Colonic mucosa (tissue), 4 donors: ENCODE measurements around the gene ELMOD1. TPM values are rescaled to one million over a fixed set of nuclear protein-coding genes. Genes with fewer than 3 reads are reported as not detected.

Source experiments
- DNase-seq: peaks from one replicate; pipeline ENCODE4 v3.0.0-alpha.2; 2020
- H3K27ac ChIP-seq: fragments of 200-600 bp; one replicate; pipeline ENCODE4 v1.8.0; 2021
- H3K27me3 ChIP-seq: fragments of 200-600 bp; one replicate; pipeline ENCODE4 v1.8.0; 2021
- H3K36me3 ChIP-seq: fragments of 200-600 bp; one replicate; pipeline ENCODE4 v1.8.0; 2021
- H3K4me1 ChIP-seq: fragments of 200-600 bp; one replicate; pipeline ENCODE4 v1.8.0; 2021; ENCODE audit warnings: mild to moderate bottlenecking
- H3K4me3 ChIP-seq: fragments of 200-600 bp; one replicate; pipeline ENCODE4 v1.8.0; 2021
- H3K9ac ChIP-seq, 2 donors: one replicate each; pipeline ENCODE4 v1.7.0; 2013; ENCODE audit warnings: control low read depth in 2 of 2, low read depth in 2 of 2, low read length in 2 of 2
- H3K9me3 ChIP-seq: fragments of 200-600 bp; one replicate; pipeline ENCODE4 v1.8.0; 2021
- intact Hi-C: fragments of 100-400 bp; cut with DNase I; formaldehyde crosslinking; loops from one replicate; pipeline ENCODE4 v1.14.1; 2022
- total RNA-seq, 2 donors: library from RNA; stranded (reverse); fragmentation: NEBNext Ultra II Directional in 1 of 2; extraction: Animal tissue kit (Norgen Biotek cat#: 25700) in 1 of 2; gene quantifications; one replicate each; pipeline ENCODE4 v1.2.1, GENCODE V29; 2021
- TF ChIP-seq, protein P1 (sequence below): fragments of 200-600 bp; IDR thresholded peaks from one replicate; pipeline ENCODE4 v1.8.0; 2022; ENCODE audit warnings: antibody characterized with exemption, mild to moderate bottlenecking
- donor health status: healthy.
- donor health status: DM: no; HTN: no; CAD: no.
- donor health status: DM: no; HTN: no; CAD: no.

ELMOD1 gene
- total RNA-seq, 2 donors from 2014 or later, result 0.11 TPM; not detected in 1

DNA sequence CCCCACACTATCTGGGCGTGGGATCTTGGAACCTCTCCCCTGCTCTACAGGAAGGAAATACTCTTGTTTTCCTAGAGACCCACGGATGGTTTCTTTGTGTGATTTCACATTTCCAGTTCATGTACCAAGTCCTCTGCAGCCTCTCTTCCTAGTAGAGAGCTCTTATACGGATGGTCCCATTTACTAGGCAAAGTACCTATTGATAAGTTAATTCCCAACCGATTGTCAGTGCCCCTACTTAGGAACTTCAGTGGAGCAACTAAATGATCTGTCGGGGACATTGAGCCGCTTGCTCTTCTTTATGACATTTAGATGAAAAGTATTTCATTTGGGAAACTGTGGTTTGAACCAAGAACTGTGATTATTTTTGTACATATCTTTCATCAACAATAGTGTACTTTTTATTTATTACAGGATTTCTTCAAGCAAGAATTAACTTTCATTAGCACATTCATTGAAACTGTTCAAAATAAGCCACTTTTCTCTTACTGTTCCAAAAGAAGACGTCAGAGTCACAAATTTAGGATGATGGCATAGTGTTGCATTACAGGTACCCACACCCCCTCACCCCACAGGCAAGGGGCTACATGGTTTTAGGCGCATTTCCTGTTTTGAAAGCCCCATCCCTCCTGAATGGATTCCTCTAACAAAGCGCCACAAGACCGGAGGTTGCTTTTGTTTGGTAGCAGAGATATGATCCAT is 34.2 kb downstream of the ELMOD1 start:
- no peaks in the 10 kb centered on the region for H3K36me3 ChIP-seq
- no peak for DNase-seq
- TF ChIP-seq, protein P1, sequence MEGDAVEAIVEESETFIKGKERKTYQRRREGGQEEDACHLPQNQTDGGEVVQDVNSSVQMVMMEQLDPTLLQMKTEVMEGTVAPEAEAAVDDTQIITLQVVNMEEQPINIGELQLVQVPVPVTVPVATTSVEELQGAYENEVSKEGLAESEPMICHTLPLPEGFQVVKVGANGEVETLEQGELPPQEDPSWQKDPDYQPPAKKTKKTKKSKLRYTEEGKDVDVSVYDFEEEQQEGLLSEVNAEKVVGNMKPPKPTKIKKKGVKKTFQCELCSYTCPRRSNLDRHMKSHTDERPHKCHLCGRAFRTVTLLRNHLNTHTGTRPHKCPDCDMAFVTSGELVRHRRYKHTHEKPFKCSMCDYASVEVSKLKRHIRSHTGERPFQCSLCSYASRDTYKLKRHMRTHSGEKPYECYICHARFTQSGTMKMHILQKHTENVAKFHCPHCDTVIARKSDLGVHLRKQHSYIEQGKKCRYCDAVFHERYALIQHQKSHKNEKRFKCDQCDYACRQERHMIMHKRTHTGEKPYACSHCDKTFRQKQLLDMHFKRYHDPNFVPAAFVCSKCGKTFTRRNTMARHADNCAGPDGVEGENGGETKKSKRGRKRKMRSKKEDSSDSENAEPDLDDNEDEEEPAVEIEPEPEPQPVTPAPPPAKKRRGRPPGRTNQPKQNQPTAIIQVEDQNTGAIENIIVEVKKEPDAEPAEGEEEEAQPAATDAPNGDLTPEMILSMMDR, result no peak
- no peaks in the 10 kb centered on the region for H3K4me1 ChIP-seq
- no peaks in the 10 kb centered on the region for H3K9me3 ChIP-seq
- H3K9ac ChIP-seq, result no peak overlapping the region
- H3K27ac ChIP-seq, result no peak overlapping the region
- intact Hi-C loops, result no loop called here
- no peak overlapping the region for H3K4me3 ChIP-seq
- H3K27me3 ChIP-seq, result no peaks in the 10 kb centered on the region

DNA sequence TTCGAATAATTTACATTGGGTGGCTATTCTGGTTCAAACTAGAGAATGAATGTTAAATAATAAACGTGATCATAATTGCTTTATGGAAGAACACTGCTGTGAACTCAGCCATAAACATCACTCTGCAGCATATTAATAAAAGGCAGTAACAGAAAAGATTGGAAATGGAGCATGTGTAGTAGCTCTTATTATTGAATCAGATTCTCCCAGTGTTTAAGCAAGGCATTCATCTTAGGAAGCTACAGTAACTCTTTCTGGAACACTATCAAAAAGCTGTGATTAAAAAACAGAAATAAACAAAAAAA is 34.7 kb downstream of the ELMOD1 start:
- H3K4me3 ChIP-seq, result no peak overlapping the region
- H3K36me3 ChIP-seq, result no peaks in the 10 kb centered on the region
- no peak for DNase-seq
- H3K4me1 ChIP-seq, result no peaks in the 10 kb centered on the region
- intact Hi-C loops, result no loop called here
- H3K27me3 ChIP-seq, result no peaks in the 10 kb centered on the region
- no peak overlapping the region for H3K9ac ChIP-seq
- TF ChIP-seq, protein P1, result no peak
- no peaks in the 10 kb centered on the region for H3K9me3 ChIP-seq
- H3K27ac ChIP-seq, result no peak overlapping the region

DNA sequence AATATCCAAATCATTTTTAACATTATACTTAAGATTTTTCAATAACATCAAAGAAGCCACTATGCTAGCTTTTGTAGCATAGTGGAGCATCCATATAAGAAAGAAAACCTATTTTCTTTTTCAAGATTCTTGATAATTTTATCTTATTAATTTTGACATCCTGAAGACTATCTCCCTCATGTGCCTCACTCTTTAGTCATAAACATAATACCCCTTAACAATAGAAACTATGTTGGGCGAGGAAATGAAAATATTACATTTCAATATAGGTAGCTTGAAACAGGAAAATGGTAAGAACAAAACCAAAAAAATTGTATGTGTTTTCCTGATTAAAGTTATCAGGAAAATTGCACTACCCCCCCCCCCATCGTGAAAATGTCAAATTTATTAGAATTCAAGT is 40.1 kb downstream of the ELMOD1 start:
- no peak overlapping the region for H3K9ac ChIP-seq
- H3K4me3 ChIP-seq, result no peak overlapping the region
- intact Hi-C loops, result no loop called here
- no peak overlapping the region for H3K27ac ChIP-seq
- TF ChIP-seq, protein P1, result no peak
- no peaks in the 10 kb centered on the region for H3K9me3 ChIP-seq
- no peak for DNase-seq
- H3K27me3 ChIP-seq, result no peaks in the 10 kb centered on the region
- no peaks in the 10 kb centered on the region for H3K4me1 ChIP-seq
- no peaks in the 10 kb centered on the region for H3K36me3 ChIP-seq

DNA sequence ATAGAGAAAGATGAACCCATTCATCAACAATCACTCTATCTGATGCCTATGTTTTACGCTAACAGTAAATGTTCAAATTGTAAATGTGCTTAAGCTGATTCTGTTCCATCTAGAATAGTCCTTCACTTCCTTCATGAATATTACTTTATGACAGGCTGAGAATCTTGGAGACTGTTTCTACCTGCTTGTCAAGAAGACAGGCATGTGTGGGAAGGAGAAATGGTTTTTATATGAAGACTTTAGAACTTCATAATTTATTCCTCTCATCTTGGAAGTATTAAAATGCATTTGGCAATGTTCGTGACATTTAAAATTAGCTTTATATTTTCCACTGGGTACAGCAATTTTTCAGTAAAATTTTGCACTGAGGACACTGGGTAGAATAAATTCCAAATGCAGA is 41.0 kb downstream of the ELMOD1 start:
- Histone ChIP-seq H3K4me1 (no peaks in the 10 kb centered on the region), H3K36me3 (no peaks in the 10 kb centered on the region), H3K4me3 (no peak overlapping the region), H3K9ac (no peak overlapping the region), H3K27ac (no peak overlapping the region), H3K9me3 (no peaks in the 10 kb centered on the region), H3K27me3 (no peaks in the 10 kb centered on the region)
- TF ChIP-seq, protein P1, result no peak
- intact Hi-C loops, result no loop called here
- DNase-seq, result no peak

DNA sequence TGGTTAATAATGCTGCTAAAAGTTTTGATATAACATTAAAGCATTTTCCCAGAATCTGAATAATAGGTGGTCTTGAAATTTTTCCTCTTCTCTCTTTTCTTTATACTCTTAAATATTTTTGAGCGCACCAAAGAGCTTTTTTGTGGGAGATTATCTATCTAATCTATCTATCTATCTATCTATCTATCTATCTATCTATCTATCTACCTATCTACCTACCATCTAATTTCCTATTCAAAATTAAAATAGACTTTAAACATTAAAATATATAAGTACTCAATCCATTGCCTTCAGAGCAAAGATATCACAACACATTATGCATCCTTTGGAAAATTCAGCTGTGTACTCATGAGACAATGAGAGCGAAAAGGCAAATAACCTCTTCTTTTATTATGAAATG is 55.8 kb downstream of the ELMOD1 start:
- Histone ChIP-seq H3K9ac (no peak overlapping the region), H3K4me1 (no peaks in the 10 kb centered on the region), H3K27me3 (no peaks in the 10 kb centered on the region), H3K27ac (no peak overlapping the region), H3K36me3 (no peaks in the 10 kb centered on the region), H3K9me3 (no peaks in the 10 kb centered on the region), H3K4me3 (no peak overlapping the region)
- no peak for DNase-seq
- intact Hi-C loops, result no loop called here
- TF ChIP-seq, protein P1, result no peak
